SK-N-SH (cell line): ENCODE measurements around the gene TAGLN2. TPM values are rescaled to one million over a fixed set of nuclear protein-coding genes. Genes with fewer than 3 reads are reported as not detected.

Experiments used
- CTCF ChIA-PET: fragments of 300-600, 350-600 bp; formaldehyde crosslinking; extraction: SDS; loops from one replicate; lab custom pipeline; 2021; lab: Yijun Ruan, JAX
- POLR2A ChIA-PET: fragments of 350-600 bp; sonication (Branson Sonifier 250); formaldehyde crosslinking; extraction: SDS; loops from one replicate; lab custom pipeline; 2020; ENCODE audit warnings: antibody characterized with exemption, inconsistent platforms; lab: Yijun Ruan, JAX
- DNase-seq: peaks from one replicate; pipeline ENCODE4 v3.0.0; 2012
- H2AFZ ChIP-seq: fragments of 200-600 bp; sonication (generic); 2 replicates; pipeline ENCODE4 v1.8.1; 2016; ENCODE audit warnings: antibody characterized with exemption, mild to moderate bottlenecking, low read depth
- H3F3A ChIP-seq: fragments of 200-600 bp; sonication (generic); replicated peaks from 2 replicates; pipeline ENCODE3; 2016; ENCODE audit warnings: antibody characterized with exemption, mild to moderate bottlenecking; ENCODE audit not compliant: insufficient read depth
- H3K27ac ChIP-seq, 2 experiments: fragments of 200-500 bp in 1 of 2; fragments of 200-600 bp in 1 of 2; sonication (Bioruptor generic) in 1 of 2; sonication (generic), shearing (Covaris generic) in 1 of 2; 2 replicates each; pipeline versions ENCODE4 v1.5.1 to v1.6.1; 2014 to 2016; ENCODE audit warnings: low read depth in 2 of 2, inconsistent platforms in 1 of 2, low read length in 1 of 2, mild to moderate bottlenecking in 1 of 2, mixed read lengths in 1 of 2
- H3K27me3 ChIP-seq: fragments of 200-600 bp; sonication (generic), shearing (Covaris generic); 2 replicates; pipeline ENCODE4 v1.6.1; 2016; ENCODE audit warnings: mixed run types; ENCODE audit not compliant: insufficient read depth
- H3K36me3 ChIP-seq, 2 experiments: fragments of 200-500 bp in 1 of 2; fragments of 200-600 bp in 1 of 2; sonication (Bioruptor generic) in 1 of 2; sonication (generic) in 1 of 2; replicated peaks in 1 of 2; 2 replicates each; pipeline versions ENCODE3 to v1.5.1; 2014 to 2016; ENCODE audit warnings: low read length in 1 of 2, mild to moderate bottlenecking in 1 of 2; ENCODE audit not compliant: insufficient read depth in 2 of 2, control insufficient read depth in 1 of 2
- H3K4me1 ChIP-seq, 2 experiments: fragments of 200-500 bp in 1 of 2; fragments of 200-600 bp in 1 of 2; sonication (Bioruptor generic) in 1 of 2; sonication (generic), shearing (Covaris generic) in 1 of 2; 2 replicates each; pipeline versions ENCODE4 v1.5.1 to v1.6.1; 2014 to 2016; ENCODE audit warnings: low read depth in 1 of 2, low read length in 1 of 2, mixed run types in 1 of 2; ENCODE audit not compliant: insufficient read depth in 2 of 2, control insufficient read depth in 1 of 2
- H3K4me2 ChIP-seq: fragments of 200-600 bp; sonication (generic), shearing (Covaris generic); 2 replicates; pipeline ENCODE4 v1.6.1; 2017; ENCODE audit warnings: mixed run types
- H3K4me3 ChIP-seq, 2 experiments: fragments of 200-500 bp in 1 of 2; fragments of 200-600 bp in 1 of 2; sonication (Bioruptor generic) in 1 of 2; sonication (generic), shearing (Covaris generic) in 1 of 2; 2 replicates each; pipeline versions ENCODE4 v1.5.1 to v1.8.1; 2014 to 2016; ENCODE audit warnings: low read depth in 2 of 2, inconsistent platforms in 1 of 2, low read length in 1 of 2, mild to moderate bottlenecking in 1 of 2, mixed read lengths in 1 of 2, moderate library complexity in 1 of 2
- H3K79me2 ChIP-seq: fragments of 200-600 bp; sonication (generic); 2 replicates; pipeline ENCODE4 v1.8.1; 2017; ENCODE audit warnings: mild to moderate bottlenecking; ENCODE audit not compliant: insufficient read depth
- H3K9ac ChIP-seq: fragments of 200-600 bp; sonication (generic); 2 replicates; pipeline ENCODE4 v1.6.1; 2017; ENCODE audit warnings: mixed run types
- H3K9me2 ChIP-seq: fragments of 200-600 bp; sonication (generic); 2 replicates; pipeline ENCODE4 v1.6.1; 2017; ENCODE audit warnings: mixed run types
- H3K9me3 ChIP-seq: fragments of 200-600 bp; sonication (generic); 2 replicates; pipeline ENCODE4 v1.6.1; 2017; ENCODE audit warnings: mixed run types, mild to moderate bottlenecking, moderate library complexity
- H4K20me1 ChIP-seq: fragments of 200-600 bp; sonication (generic); 2 replicates; pipeline ENCODE4 v1.6.1; 2017; ENCODE audit warnings: mild to moderate bottlenecking, mixed run types; ENCODE audit not compliant: insufficient read depth
- CTCF ChIP-seq: fragments of 200-600 bp; sonication (generic); IDR thresholded peaks from 2 replicates; pipeline ENCODE4 v1.6.1; 2017; ENCODE audit warnings: antibody characterized with exemption, mild to moderate bottlenecking, moderate library complexity
- ELF1 ChIP-seq: IDR thresholded peaks from 2 replicates; pipeline ENCODE4 v1.4.0; 2012
- EP300 ChIP-seq, 2 experiments: IDR thresholded peaks; 2 replicates each; pipeline versions ENCODE4 v1.4.0 to v1.6.1; 2012; ENCODE audit warnings: borderline replicate concordance in 1 of 2, low read depth in 1 of 2, low read length in 1 of 2
- FOSL2 ChIP-seq: IDR thresholded peaks from 2 replicates; pipeline ENCODE4 v1.4.0; 2012; ENCODE audit warnings: low read depth, mild to moderate bottlenecking, moderate library complexity, borderline replicate concordance
- FOXM1 ChIP-seq: IDR thresholded peaks from 2 replicates; pipeline ENCODE4 v1.4.0; 2012; ENCODE audit warnings: low read depth, mild to moderate bottlenecking
- MXI1 ChIP-seq: IDR thresholded peaks from 2 replicates; pipeline ENCODE4 v1.6.1; 2012; ENCODE audit warnings: mild to moderate bottlenecking, low read depth, low read length, improper control_type of control experiment
- NFIC ChIP-seq: IDR thresholded peaks from 2 replicates; pipeline ENCODE4 v1.4.0; 2012; ENCODE audit warnings: borderline replicate concordance
- PBX3 ChIP-seq: IDR thresholded peaks from 2 replicates; pipeline ENCODE4; 2012
- TAF1 ChIP-seq: IDR thresholded peaks from 2 replicates; pipeline ENCODE4 v1.6.1; 2012; ENCODE audit warnings: low read depth, mild to moderate bottlenecking, low read length, moderate library complexity, borderline replicate concordance
- USF2 ChIP-seq: fragments of 150-350 bp; IDR thresholded peaks from 2 replicates; pipeline ENCODE4 v1.6.1; 2017; ENCODE audit warnings: antibody characterized with exemption, low read length, low read depth, borderline replicate concordance
- WGBS: methylation state at CpG from one replicate; pipeline ENCODE4 v1.1.6; 2017; ENCODE audit warnings: low lambda C conversion rate; 5-methylcytosine and 5-hydroxymethylcytosine counted together
- polyA plus RNA-seq, 3 experiments: library from polyadenylated mRNA; depleted of rRNA; stranded (reverse); fragments of >200 nt; gene quantifications; 2 replicates each; pipeline ENCODE4 v1.2.3, GENCODE V29; 2012

TAGLN2 gene
- polyA plus RNA-seq, 1 of the 3 experiments (the other 2 are of a cell fraction) = 646 TPM

- CTCF ChIA-PET = interaction anchor here (0.9 to 2.6 kb wide), 3 partner anchors 10 to 34 kb away, joined by 3 to 9 read pairs (median 4); no protein-coding TSS in a partner anchor
Observed at GRCh38 chr1:159973350-159973940, 48.1 kb upstream of the TAGLN2 start.

More at GRCh38 chr1:159973350-159973940, 48.1 kb upstream of the TAGLN2 start:
- H3K4me1 ChIP-seq = no peaks in the 10 kb centered on the region
- no peaks in the 10 kb centered on the region for H3F3A ChIP-seq
- no peaks in the 10 kb centered on the region for H3K36me3 ChIP-seq
- peaks cover 41% of the 10 kb centered on the region; the same call in 1 of the 2 replicates for H3K27me3 ChIP-seq
- H2AFZ ChIP-seq = no peak overlapping the region
- no peak overlapping the region for H3K4me2 ChIP-seq
- no peaks in the 10 kb centered on the region for H3K9me3 ChIP-seq
- TF ChIP-seq EP300 (IDR thresholded peaks at IDR 0.05; ENCODE audit: borderline replicate concordance in 1 of 2, low read depth in 1 of 2, low read length in 1 of 2) = no peak
- TF ChIP-seq USF2 = no peak
- no peak for TF ChIP-seq FOSL2
- no peak for TF ChIP-seq FOXM1
- no peak for TF ChIP-seq TAF1
- TF ChIP-seq NFIC = no peak
- no peak for TF ChIP-seq MXI1
- TF ChIP-seq PBX3 = no peak
- no peak for TF ChIP-seq ELF1
- no peak for TF ChIP-seq CTCF
- DNase-seq = no peak
- H3K9ac ChIP-seq = no peak overlapping the region
- H3K4me3 ChIP-seq = no peak overlapping the region
- H3K9me2 ChIP-seq = no peaks in the 10 kb centered on the region
- POLR2A ChIA-PET = no interaction called here
- H3K27ac ChIP-seq = no peak overlapping the region
- H4K20me1 ChIP-seq = no peaks in the 10 kb centered on the region
- 7% methylated on average over 6 of the region's 6 CpGs for WGBS
- H3K79me2 ChIP-seq = no peaks in the 10 kb centered on the region
